WTC11 (cell line): ENCODE results near the gene BICD1. TPM values are rescaled to one million over a fixed set of nuclear protein-coding genes. Genes with fewer than 3 reads are reported as not detected.

Experiments
- ATAC-seq: fragments of 200-7000 bp; cut with Tn5 transposase; 2 replicates; pipeline ENCODE4 v1.10.0; 2021; ENCODE audit warnings: mild to moderate bottlenecking, moderate library complexity
- CTCF ChIA-PET: fragments of 300-600 bp; sonication (Branson Sonifier 250); formaldehyde crosslinking; loops from one replicate; lab custom pipeline; 2021; ENCODE audit warnings: antibody characterized with exemption; lab: Charles Lee
- POLR2A ChIA-PET: fragments of 350-600 bp; sonication (Branson Sonifier 250); formaldehyde crosslinking; loops from one replicate; lab custom pipeline; 2021; ENCODE audit warnings: antibody characterized with exemption; lab: Charles Lee
- DNase-seq: peaks from one replicate; pipeline ENCODE4 v3.0.0; 2021; ENCODE audit warnings: low spot score
- H3K27ac Mint-ChIP-seq: 2 replicates; pipeline ENCODE4 v1.8.0; 2021; ENCODE audit warnings: mixed read lengths
- H3K27me3 Mint-ChIP-seq: 2 replicates; pipeline ENCODE4 v1.8.0; 2021; ENCODE audit warnings: low read depth, mild to moderate bottlenecking, moderate library complexity, mixed read lengths
- H3K36me3 Mint-ChIP-seq: 2 replicates; pipeline ENCODE4 v1.8.0; 2021; ENCODE audit warnings: mixed read lengths
- H3K4me1 Mint-ChIP-seq: 2 replicates; pipeline ENCODE4 v1.8.0; 2022; ENCODE audit warnings: mixed read lengths
- H3K4me3 Mint-ChIP-seq: 2 replicates; pipeline ENCODE4 v1.8.0; 2021; ENCODE audit warnings: mild to moderate bottlenecking, moderate library complexity, mixed read lengths
- H3K9me3 Mint-ChIP-seq: 2 replicates; pipeline ENCODE4 v1.8.0; 2021; ENCODE audit warnings: mixed read lengths
- CBFB ChIP-seq: sonication (generic); formaldehyde crosslinking; IDR thresholded peaks from 2 replicates; pipeline ENCODE4 v1.8.1; 2022; ENCODE audit warnings: mild to moderate bottlenecking, low read depth, missing genetic modification reagents
- FOXP1 ChIP-seq: sonication (generic); formaldehyde crosslinking; IDR thresholded peaks from 2 replicates; pipeline ENCODE4 v1.8.0; 2022; ENCODE audit warnings: missing genetic modification reagents, mild to moderate bottlenecking, moderate library complexity, borderline replicate concordance
- JUN ChIP-seq: sonication (generic); formaldehyde crosslinking; IDR thresholded peaks from 2 replicates; pipeline ENCODE4 v1.8.0; 2023; ENCODE audit warnings: mild to moderate bottlenecking, missing genetic modification reagents
- MXD4 ChIP-seq: fragments of 250-450 bp; sonication (Bioruptor Pico); IDR thresholded peaks from 2 replicates; pipeline ENCODE4 v1.8.0; 2021; ENCODE audit warnings: mild to moderate bottlenecking, moderate library complexity, borderline replicate concordance
- NR1H2 ChIP-seq: sonication (generic); formaldehyde crosslinking; IDR thresholded peaks from 2 replicates; pipeline ENCODE4 v1.9.0; 2021; ENCODE audit warnings: mild to moderate bottlenecking, moderate library complexity, missing genetic modification reagents
- NR2C2 ChIP-seq: sonication (generic); formaldehyde crosslinking; IDR thresholded peaks from 2 replicates; pipeline ENCODE4 v1.8.0; 2022; ENCODE audit warnings: mild to moderate bottlenecking, missing genetic modification reagents
- NR3C1 ChIP-seq: sonication (generic); formaldehyde crosslinking; conservative IDR thresholded peaks from 2 replicates; pipeline ENCODE4 v1.8.1; 2023; ENCODE audit warnings: low read depth, mild to moderate bottlenecking, missing genetic modification reagents
- PRRX2 ChIP-seq: fragments of 250-450 bp; sonication (Bioruptor Pico); IDR thresholded peaks from 2 replicates; pipeline ENCODE4 v1.8.0; 2021; ENCODE audit warnings: mild to moderate bottlenecking
- SP1 ChIP-seq: sonication (generic); formaldehyde crosslinking; conservative IDR thresholded peaks from 2 replicates; pipeline ENCODE4 v1.8.1; 2022; ENCODE audit warnings: missing genetic modification reagents
- TCF7 ChIP-seq: sonication (generic); formaldehyde crosslinking; IDR thresholded peaks from 2 replicates; pipeline ENCODE4 v1.8.0; 2022; ENCODE audit warnings: mild to moderate bottlenecking, low read depth, missing genetic modification reagents, moderate library complexity
- TEAD1 ChIP-seq: sonication (generic); formaldehyde crosslinking; IDR thresholded peaks from 2 replicates; pipeline ENCODE4 v1.8.0; 2022; ENCODE audit warnings: mild to moderate bottlenecking, missing genetic modification reagents
- TEAD4 ChIP-seq: sonication (generic); formaldehyde crosslinking; IDR thresholded peaks from 2 replicates; pipeline ENCODE4 v1.8.0; 2022; ENCODE audit warnings: mild to moderate bottlenecking, missing genetic modification reagents
- ZNF232 ChIP-seq: sonication (generic); formaldehyde crosslinking; IDR thresholded peaks from 2 replicates; pipeline ENCODE4 v1.8.0; 2022; ENCODE audit warnings: mild to moderate bottlenecking, missing genetic modification reagents
- ZNF396 ChIP-seq: fragments of 250-450 bp; sonication (Bioruptor Pico); IDR thresholded peaks from 2 replicates; pipeline ENCODE4 v1.8.0; 2021; ENCODE audit warnings: mild to moderate bottlenecking, moderate library complexity, borderline replicate concordance
- total RNA-seq: library from RNA; stranded (reverse); gene quantifications from 3 replicates; pipeline ENCODE4 v1.2.3, GENCODE V29; 2021
- TF ChIP-seq, protein P1 (sequence below): sonication (generic); formaldehyde crosslinking; conservative IDR thresholded peaks from 2 replicates; pipeline ENCODE4 v1.8.1; 2023; ENCODE audit warnings: mild to moderate bottlenecking, low read depth, missing genetic modification reagents, moderate library complexity
- TF ChIP-seq, protein P2 (sequence below): fragments of 250-450 bp; sonication (Bioruptor Pico); IDR thresholded peaks from 2 replicates; pipeline ENCODE4 v2.1.2; 2022; ENCODE audit warnings: mild to moderate bottlenecking, moderate library complexity
- TF ChIP-seq, protein P3 (sequence below): sonication (generic); formaldehyde crosslinking; IDR thresholded peaks from 2 replicates; pipeline ENCODE4 v1.8.1; 2023; ENCODE audit warnings: mild to moderate bottlenecking, missing genetic modification reagents
- TF ChIP-seq, protein P4 (sequence below): fragments of 250-450 bp; sonication (Bioruptor Pico); IDR thresholded peaks from 2 replicates; pipeline ENCODE4 v1.9.0; 2021; ENCODE audit warnings: mild to moderate bottlenecking
- TF ChIP-seq, protein P5 (sequence below): sonication (generic); formaldehyde crosslinking; IDR thresholded peaks from 2 replicates; pipeline ENCODE4 v1.8.1; 2023; ENCODE audit warnings: mild to moderate bottlenecking, missing genetic modification reagents, moderate library complexity
- TF ChIP-seq, protein P6 (sequence below): sonication (generic); formaldehyde crosslinking; IDR thresholded peaks from 2 replicates; pipeline ENCODE4 v1.8.1; 2022; ENCODE audit warnings: mild to moderate bottlenecking, moderate library complexity, missing genetic modification reagents

Gene BICD1
- total RNA-seq, 1 experiment from 2014 or later, result 69.4 TPM

DNA sequence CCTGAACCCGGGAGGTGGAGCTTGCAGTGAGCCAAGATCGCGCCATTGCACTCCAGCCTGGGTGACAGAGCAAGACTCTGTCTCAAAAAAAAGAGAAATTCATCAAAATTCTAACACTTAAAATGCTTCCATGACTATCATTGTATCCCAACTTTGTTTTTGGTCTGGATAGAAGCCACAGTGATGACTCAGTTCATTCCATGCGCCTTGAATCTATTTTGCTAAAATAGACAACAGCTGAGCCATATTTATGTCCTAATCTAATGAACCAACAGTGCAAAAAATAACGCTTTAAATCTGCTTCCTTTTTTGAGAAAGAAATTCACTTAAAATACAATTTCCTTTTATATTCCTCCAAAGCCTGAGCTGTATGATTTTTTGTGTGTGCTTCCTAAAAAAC, 23.2 kb upstream of the BICD1 start:
- Mint-ChIP-seq H3K4me3 (no peak overlapping the region), H3K36me3 (no peaks in the 10 kb centered on the region; the same call in 1 of the 2 replicates), H3K27me3 (no peaks in the 10 kb centered on the region), H3K27ac (no peak overlapping the region), H3K9me3 (peaks cover 20% of the 10 kb centered on the region), H3K4me1 (peaks cover 22% of the 10 kb centered on the region)
- ChIA-PET CTCF (interaction anchor here (1.8 kb wide), 1 partner anchor 23 kb away, joined by 4 read pairs; no protein-coding TSS in a partner anchor), POLR2A (no interaction called here)
- TF ChIP-seq TCF7 (CRISPR knock-in tag) (no peak), JUN (no peak), TEAD4 (CRISPR knock-in tag) (no peak), ZNF396 (CRISPR knock-in tag) (no peak), NR2C2 (no peak), NR1H2 (CRISPR knock-in tag) (no peak), NR3C1 (CRISPR knock-in tag) (no peak), TEAD1 (CRISPR knock-in tag) (no peak), CBFB (CRISPR knock-in tag) (no peak), ZNF232 (CRISPR knock-in tag) (no peak), SP1 (CRISPR knock-in tag) (no peak), MXD4 (CRISPR knock-in tag) (no peak), PRRX2 (CRISPR knock-in tag) (no peak), FOXP1 (CRISPR knock-in tag) (no peak)
- TF ChIP-seq, protein P1, sequence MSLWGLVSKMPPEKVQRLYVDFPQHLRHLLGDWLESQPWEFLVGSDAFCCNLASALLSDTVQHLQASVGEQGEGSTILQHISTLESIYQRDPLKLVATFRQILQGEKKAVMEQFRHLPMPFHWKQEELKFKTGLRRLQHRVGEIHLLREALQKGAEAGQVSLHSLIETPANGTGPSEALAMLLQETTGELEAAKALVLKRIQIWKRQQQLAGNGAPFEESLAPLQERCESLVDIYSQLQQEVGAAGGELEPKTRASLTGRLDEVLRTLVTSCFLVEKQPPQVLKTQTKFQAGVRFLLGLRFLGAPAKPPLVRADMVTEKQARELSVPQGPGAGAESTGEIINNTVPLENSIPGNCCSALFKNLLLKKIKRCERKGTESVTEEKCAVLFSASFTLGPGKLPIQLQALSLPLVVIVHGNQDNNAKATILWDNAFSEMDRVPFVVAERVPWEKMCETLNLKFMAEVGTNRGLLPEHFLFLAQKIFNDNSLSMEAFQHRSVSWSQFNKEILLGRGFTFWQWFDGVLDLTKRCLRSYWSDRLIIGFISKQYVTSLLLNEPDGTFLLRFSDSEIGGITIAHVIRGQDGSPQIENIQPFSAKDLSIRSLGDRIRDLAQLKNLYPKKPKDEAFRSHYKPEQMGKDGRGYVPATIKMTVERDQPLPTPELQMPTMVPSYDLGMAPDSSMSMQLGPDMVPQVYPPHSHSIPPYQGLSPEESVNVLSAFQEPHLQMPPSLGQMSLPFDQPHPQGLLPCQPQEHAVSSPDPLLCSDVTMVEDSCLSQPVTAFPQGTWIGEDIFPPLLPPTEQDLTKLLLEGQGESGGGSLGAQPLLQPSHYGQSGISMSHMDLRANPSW (CRISPR knock-in tag), result no peak
- TF ChIP-seq, protein P2, sequence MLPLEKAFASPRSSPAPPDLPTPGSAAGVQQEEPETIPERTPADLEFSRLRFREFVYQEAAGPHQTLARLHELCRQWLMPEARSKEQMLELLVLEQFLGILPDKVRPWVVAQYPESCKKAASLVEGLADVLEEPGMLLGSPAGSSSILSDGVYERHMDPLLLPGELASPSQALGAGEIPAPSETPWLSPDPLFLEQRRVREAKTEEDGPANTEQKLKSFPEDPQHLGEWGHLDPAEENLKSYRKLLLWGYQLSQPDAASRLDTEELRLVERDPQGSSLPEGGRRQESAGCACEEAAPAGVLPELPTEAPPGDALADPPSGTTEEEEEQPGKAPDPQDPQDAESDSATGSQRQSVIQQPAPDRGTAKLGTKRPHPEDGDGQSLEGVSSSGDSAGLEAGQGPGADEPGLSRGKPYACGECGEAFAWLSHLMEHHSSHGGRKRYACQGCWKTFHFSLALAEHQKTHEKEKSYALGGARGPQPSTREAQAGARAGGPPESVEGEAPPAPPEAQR (CRISPR knock-in tag), result no peak
- TF ChIP-seq, protein P3, sequence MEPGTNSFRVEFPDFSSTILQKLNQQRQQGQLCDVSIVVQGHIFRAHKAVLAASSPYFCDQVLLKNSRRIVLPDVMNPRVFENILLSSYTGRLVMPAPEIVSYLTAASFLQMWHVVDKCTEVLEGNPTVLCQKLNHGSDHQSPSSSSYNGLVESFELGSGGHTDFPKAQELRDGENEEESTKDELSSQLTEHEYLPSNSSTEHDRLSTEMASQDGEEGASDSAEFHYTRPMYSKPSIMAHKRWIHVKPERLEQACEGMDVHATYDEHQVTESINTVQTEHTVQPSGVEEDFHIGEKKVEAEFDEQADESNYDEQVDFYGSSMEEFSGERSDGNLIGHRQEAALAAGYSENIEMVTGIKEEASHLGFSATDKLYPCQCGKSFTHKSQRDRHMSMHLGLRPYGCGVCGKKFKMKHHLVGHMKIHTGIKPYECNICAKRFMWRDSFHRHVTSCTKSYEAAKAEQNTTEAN (CRISPR knock-in tag), result no peak
- TF ChIP-seq, protein P4, sequence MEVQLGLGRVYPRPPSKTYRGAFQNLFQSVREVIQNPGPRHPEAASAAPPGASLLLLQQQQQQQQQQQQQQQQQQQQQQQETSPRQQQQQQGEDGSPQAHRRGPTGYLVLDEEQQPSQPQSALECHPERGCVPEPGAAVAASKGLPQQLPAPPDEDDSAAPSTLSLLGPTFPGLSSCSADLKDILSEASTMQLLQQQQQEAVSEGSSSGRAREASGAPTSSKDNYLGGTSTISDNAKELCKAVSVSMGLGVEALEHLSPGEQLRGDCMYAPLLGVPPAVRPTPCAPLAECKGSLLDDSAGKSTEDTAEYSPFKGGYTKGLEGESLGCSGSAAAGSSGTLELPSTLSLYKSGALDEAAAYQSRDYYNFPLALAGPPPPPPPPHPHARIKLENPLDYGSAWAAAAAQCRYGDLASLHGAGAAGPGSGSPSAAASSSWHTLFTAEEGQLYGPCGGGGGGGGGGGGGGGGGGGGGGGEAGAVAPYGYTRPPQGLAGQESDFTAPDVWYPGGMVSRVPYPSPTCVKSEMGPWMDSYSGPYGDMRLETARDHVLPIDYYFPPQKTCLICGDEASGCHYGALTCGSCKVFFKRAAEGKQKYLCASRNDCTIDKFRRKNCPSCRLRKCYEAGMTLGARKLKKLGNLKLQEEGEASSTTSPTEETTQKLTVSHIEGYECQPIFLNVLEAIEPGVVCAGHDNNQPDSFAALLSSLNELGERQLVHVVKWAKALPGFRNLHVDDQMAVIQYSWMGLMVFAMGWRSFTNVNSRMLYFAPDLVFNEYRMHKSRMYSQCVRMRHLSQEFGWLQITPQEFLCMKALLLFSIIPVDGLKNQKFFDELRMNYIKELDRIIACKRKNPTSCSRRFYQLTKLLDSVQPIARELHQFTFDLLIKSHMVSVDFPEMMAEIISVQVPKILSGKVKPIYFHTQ (CRISPR knock-in tag), result no peak
- TF ChIP-seq, protein P5, sequence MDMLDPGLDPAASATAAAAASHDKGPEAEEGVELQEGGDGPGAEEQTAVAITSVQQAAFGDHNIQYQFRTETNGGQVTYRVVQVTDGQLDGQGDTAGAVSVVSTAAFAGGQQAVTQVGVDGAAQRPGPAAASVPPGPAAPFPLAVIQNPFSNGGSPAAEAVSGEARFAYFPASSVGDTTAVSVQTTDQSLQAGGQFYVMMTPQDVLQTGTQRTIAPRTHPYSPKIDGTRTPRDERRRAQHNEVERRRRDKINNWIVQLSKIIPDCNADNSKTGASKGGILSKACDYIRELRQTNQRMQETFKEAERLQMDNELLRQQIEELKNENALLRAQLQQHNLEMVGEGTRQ (CRISPR knock-in tag), result no peak
- TF ChIP-seq, protein P6, sequence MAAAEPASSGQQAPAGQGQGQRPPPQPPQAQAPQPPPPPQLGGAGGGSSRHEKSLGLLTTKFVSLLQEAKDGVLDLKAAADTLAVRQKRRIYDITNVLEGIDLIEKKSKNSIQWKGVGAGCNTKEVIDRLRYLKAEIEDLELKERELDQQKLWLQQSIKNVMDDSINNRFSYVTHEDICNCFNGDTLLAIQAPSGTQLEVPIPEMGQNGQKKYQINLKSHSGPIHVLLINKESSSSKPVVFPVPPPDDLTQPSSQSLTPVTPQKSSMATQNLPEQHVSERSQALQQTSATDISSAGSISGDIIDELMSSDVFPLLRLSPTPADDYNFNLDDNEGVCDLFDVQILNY, result no peak
- DNase-seq, result no peak
- no peak for ATAC-seq
